ENCODE measurements around the gene KLC4. TPM values are rescaled to one million over a fixed set of nuclear protein-coding genes. Genes with fewer than 3 reads are reported as not detected.
"Not testable (repeated sequence)": the region's sequence is repeated elsewhere in the genome, so short reads cannot be mapped to it uniquely, and the experiment has no call there.

KLC4 gene
- total and polyA plus RNA-seq, 3 donors from 2014 or later = 41.1 to 63.1 (median 49.4) TPM

GRCh38 chr6:43038727-43039126 lies 20.7 kb upstream of the KLC4 start:
- no peaks in the 10 kb centered on the region for H3K27me3 ChIP-seq
- WGBS, 2 donors = 77 to 79% methylated on average over 9 of the region's 9 CpGs
- no peak for TF ChIP-seq POLR2A (IDR thresholded peaks at IDR 0.05)
- TF ChIP-seq, protein P1, sequence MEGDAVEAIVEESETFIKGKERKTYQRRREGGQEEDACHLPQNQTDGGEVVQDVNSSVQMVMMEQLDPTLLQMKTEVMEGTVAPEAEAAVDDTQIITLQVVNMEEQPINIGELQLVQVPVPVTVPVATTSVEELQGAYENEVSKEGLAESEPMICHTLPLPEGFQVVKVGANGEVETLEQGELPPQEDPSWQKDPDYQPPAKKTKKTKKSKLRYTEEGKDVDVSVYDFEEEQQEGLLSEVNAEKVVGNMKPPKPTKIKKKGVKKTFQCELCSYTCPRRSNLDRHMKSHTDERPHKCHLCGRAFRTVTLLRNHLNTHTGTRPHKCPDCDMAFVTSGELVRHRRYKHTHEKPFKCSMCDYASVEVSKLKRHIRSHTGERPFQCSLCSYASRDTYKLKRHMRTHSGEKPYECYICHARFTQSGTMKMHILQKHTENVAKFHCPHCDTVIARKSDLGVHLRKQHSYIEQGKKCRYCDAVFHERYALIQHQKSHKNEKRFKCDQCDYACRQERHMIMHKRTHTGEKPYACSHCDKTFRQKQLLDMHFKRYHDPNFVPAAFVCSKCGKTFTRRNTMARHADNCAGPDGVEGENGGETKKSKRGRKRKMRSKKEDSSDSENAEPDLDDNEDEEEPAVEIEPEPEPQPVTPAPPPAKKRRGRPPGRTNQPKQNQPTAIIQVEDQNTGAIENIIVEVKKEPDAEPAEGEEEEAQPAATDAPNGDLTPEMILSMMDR (IDR thresholded peaks at IDR 0.05) = no peak
- H3K4me3 ChIP-seq = no peak overlapping the region
- intact Hi-C loops (cut with DNase I; ENCODE audit: low total_unique reads) = no loop called here
- H3K9me3 ChIP-seq = no peaks in the 10 kb centered on the region
- H3K36me3 ChIP-seq (ENCODE audit: low read depth, missing control alignments) = no peaks in the 10 kb centered on the region
- H3K27ac ChIP-seq = no peak overlapping the region
- peaks cover 4% of the 10 kb centered on the region for H3K4me1 ChIP-seq
- no peak for DNase-seq

GRCh38 chr6:43040542-43041257 lies 18.7 kb upstream of the KLC4 start:
- no peak for DNase-seq
- TF ChIP-seq, protein P1 (IDR thresholded peaks at IDR 0.05) = no peak
- TF ChIP-seq POLR2A (IDR thresholded peaks at IDR 0.05) = no peak
- Histone ChIP-seq H3K9me3 (no peaks in the 10 kb centered on the region), H3K27me3 (no peaks in the 10 kb centered on the region), H3K36me3 (ENCODE audit: low read depth, missing control alignments) (no peaks in the 10 kb centered on the region), H3K4me3 (no peak overlapping the region), H3K27ac (no peak overlapping the region), H3K4me1 (peaks cover 4% of the 10 kb centered on the region)
- intact Hi-C loops (cut with DNase I; ENCODE audit: low total_unique reads) = no loop called here
- WGBS, 2 donors = 92 to 95% methylated on average over 10 to 18 of the region's 18 CpGs

DNA sequence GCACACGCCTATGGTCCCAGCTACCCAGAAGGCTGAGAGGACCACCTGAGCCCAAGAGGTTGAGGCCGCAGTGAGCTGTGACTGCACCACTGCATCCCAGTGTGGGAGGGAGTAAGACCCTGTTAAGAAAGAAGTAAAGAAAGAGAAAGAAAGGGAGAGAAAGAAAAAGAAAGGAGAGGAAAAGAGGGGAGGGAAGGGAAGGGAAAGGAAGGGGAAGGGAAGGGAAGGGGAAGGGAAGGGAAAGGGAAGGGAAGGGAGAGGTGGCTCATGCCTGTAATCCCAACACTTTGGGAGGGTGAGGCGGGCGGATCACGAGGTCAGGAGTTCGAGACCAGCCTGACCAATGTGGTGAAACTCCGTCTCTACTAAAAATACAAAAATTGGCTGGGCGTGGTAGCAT lies 18.0 kb upstream of the KLC4 start:
- H3K27me3 ChIP-seq; H3K27ac ChIP-seq; H3K4me1 ChIP-seq; H3K4me3 ChIP-seq; H3K36me3 ChIP-seq (ENCODE audit: low read depth, missing control alignments); intact Hi-C loops (cut with DNase I; ENCODE audit: low total_unique reads); DNase-seq; H3K9me3 ChIP-seq: not testable (repeated sequence)
- WGBS, 2 donors = 85 to 95% methylated on average over 8 of the region's 8 CpGs

DNA sequence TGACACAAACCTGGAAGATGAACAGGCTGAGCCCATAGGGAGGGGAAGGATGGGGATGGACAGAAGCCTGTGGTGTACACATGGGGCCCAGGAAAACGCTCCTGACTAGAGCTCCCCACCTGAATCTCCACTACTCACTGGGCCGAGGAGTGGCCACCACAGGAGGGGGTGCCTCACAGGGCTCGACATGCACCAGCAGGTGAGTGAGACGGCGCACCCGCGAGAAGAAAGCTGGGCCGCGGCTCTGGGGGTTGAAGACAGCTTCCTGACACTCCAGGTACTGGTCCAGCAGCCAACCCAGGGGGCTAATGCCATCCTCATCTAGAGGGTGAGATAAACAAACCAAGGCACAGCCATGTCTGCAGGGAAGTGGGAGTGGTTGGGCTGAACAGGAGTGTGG lies 16.1 kb upstream of the KLC4 start:
- Histone ChIP-seq H3K27me3 (no peaks in the 10 kb centered on the region), H3K4me1 (no peaks in the 10 kb centered on the region), H3K4me3 (no peak overlapping the region), H3K27ac (no peak overlapping the region), H3K9me3 (no peaks in the 10 kb centered on the region), H3K36me3 (ENCODE audit: low read depth, missing control alignments) (no peaks in the 10 kb centered on the region)
- no peak for TF ChIP-seq POLR2A (IDR thresholded peaks at IDR 0.05)
- TF ChIP-seq, protein P1 (IDR thresholded peaks at IDR 0.05) = no peak
- 93 to 95% methylated on average over 9 of the region's 9 CpGs for WGBS, 2 donors
- intact Hi-C loops (cut with DNase I; ENCODE audit: low total_unique reads) = no loop called here
- DNase-seq = no peak

DNA sequence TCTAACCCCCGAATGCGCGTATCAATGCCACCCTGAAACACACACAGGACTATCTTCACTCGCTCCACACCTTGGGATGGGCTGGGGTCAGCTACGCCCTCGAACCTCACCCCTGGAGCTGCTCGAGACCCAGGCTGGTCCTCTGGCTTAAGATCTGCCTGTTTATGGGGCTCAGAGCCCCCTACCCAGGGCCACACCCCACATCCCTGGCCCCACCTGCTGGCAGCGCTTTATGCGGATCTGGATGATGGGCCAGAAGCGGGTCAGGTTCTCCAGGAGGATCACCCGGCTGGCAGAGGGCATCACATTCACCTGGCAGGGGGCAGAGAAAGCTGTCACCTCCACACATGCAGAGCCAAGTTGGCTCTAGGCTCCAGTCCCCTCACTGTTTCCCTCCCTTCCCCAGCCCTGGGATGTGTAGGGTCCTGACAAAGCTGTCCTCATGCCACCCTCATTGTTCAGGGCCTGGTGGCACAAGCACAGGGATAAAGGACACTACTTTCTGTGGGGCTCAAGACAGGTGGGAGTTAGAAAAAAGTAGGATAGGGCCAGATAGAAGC lies 14.0 kb upstream of the KLC4 start:
- H3K36me3 ChIP-seq (ENCODE audit: low read depth, missing control alignments) = no peaks in the 10 kb centered on the region
- WGBS, 2 donors = 93 to 98% methylated on average over 8 to 11 of the region's 11 CpGs
- TF ChIP-seq, protein P1 (IDR thresholded peaks at IDR 0.05) = no peak
- TF ChIP-seq POLR2A (IDR thresholded peaks at IDR 0.05) = no peak
- no peaks in the 10 kb centered on the region for H3K9me3 ChIP-seq
- DNase-seq = no peak
- H3K27me3 ChIP-seq = no peaks in the 10 kb centered on the region
- H3K27ac ChIP-seq = no peak overlapping the region
- H3K4me1 ChIP-seq = no peaks in the 10 kb centered on the region
- H3K4me3 ChIP-seq = no peak overlapping the region
- intact Hi-C loops (cut with DNase I; ENCODE audit: low total_unique reads) = no loop called here
